ENCODE results near the gene SHISA6.

GRCh38 chr17:11336290-11336689 is 95.3 kb downstream of the SHISA6 start:
- TF ChIP-seq CTCF (IDR thresholded peaks at IDR 0.05) (no peak), EZH2 (IDR thresholded peaks at IDR 0.05) (no peak), EZH2phosphoT487 (IDR thresholded peaks at IDR 0.05) (no peak)
